Loucy (cell line): ENCODE measurements around the gene NLRP6.
A peak's percentile ranks its signal among the peaks of the same experiment; 100 is the strongest.

Experiments used
- H2AFZ ChIP-seq: fragments of 200-600 bp; sonication (generic); 2 replicates; pipeline ENCODE4 v1.6.0; 2016; ENCODE audit warnings: antibody characterized with exemption, mild to moderate bottlenecking, low read length, moderate library complexity
- H3F3A ChIP-seq: fragments of 200-600 bp; 2 replicates; pipeline ENCODE4 v1.6.0; 2016; ENCODE audit warnings: antibody characterized with exemption, low read depth, mild to moderate bottlenecking
- H3K27me3 ChIP-seq: fragments of 200-600 bp; sonication (generic); 2 replicates; pipeline ENCODE4 v1.6.1; 2014; ENCODE audit warnings: low read length, mild to moderate bottlenecking; ENCODE audit not compliant: insufficient read depth, poor library complexity, severe bottlenecking
- H3K36me3 ChIP-seq: fragments of 200-600 bp; sonication (generic); 2 replicates; pipeline ENCODE4 v1.6.1; 2016; ENCODE audit warnings: low read length; ENCODE audit not compliant: insufficient read depth
- H3K4me1 ChIP-seq: fragments of 200-600 bp; sonication (generic); 2 replicates; pipeline ENCODE4 v1.5.1; 2014; ENCODE audit warnings: low read length, mild to moderate bottlenecking; ENCODE audit not compliant: insufficient read depth, poor library complexity, severe bottlenecking
- H3K4me2 ChIP-seq: fragments of 200-600 bp; sonication (generic); 2 replicates; pipeline ENCODE4 v1.6.0; 2014; ENCODE audit warnings: antibody characterized with exemption, low read length, low read depth, mild to moderate bottlenecking; ENCODE audit not compliant: poor library complexity, severe bottlenecking
- H3K4me3 ChIP-seq: fragments of 200-600 bp; sonication (generic); 2 replicates; pipeline ENCODE4 v1.5.1; 2014; ENCODE audit warnings: low read length, mild to moderate bottlenecking, mixed read lengths; ENCODE audit not compliant: poor library complexity, severe bottlenecking
- H3K79me2 ChIP-seq: fragments of 200-600 bp; sonication (generic); 2 replicates; pipeline ENCODE4 v1.6.1; 2014; ENCODE audit warnings: low read length; ENCODE audit not compliant: insufficient read depth
- H3K9ac ChIP-seq: fragments of 200-600 bp; sonication (generic); 2 replicates; pipeline ENCODE4 v1.6.0; 2014; ENCODE audit warnings: mild to moderate bottlenecking, low read depth, low read length, moderate library complexity; ENCODE audit not compliant: poor library complexity, severe bottlenecking
- H3K9me2 ChIP-seq: fragments of 200-600 bp; sonication (generic); replicated peaks from 2 replicates; pipeline ENCODE4 v1.6.1; 2016; ENCODE audit warnings: low read depth, low read length, mixed read lengths
- H3K9me3 ChIP-seq: fragments of 200-600 bp; sonication (generic); 2 replicates; pipeline ENCODE4 v1.6.1; 2014; ENCODE audit warnings: mild to moderate bottlenecking, antibody characterized with exemption, low read length, low read depth; ENCODE audit not compliant: insufficient read depth
- H4K20me1 ChIP-seq: fragments of 200-600 bp; sonication (generic); 2 replicates; pipeline ENCODE4 v1.6.0; 2014; ENCODE audit warnings: antibody characterized with exemption, low read length, mild to moderate bottlenecking; ENCODE audit not compliant: insufficient read depth, poor library complexity, severe bottlenecking
- CTCF ChIP-seq: fragments of 200-600 bp; sonication (generic); conservative IDR thresholded peaks from 2 replicates; pipeline ENCODE4 v1.5.1; 2014; ENCODE audit warnings: mild to moderate bottlenecking, antibody characterized with exemption, low read length
- EZH2phosphoT487 ChIP-seq: fragments of 200-600 bp; IDR thresholded peaks from 2 replicates; pipeline ENCODE4 v1.6.1; 2018; ENCODE audit warnings: antibody characterized with exemption, mild to moderate bottlenecking, moderate library complexity, borderline replicate concordance

NLRP6 gene

GRCh38 chr11:241634-242033, 36.6 kb upstream of the NLRP6 start:
- peaks cover 50% of the 10 kb centered on the region for H3K79me2 ChIP-seq

GRCh38 chr11:244376-244775, 33.8 kb upstream of the NLRP6 start:
- H3K9ac ChIP-seq, result no peak overlapping the region
- H3K79me2 ChIP-seq, result peaks cover 24% of the 10 kb centered on the region
- no peak overlapping the region for H2AFZ ChIP-seq
- H4K20me1 ChIP-seq, result peaks cover 2% of the 10 kb centered on the region
- H3K27me3 ChIP-seq, result no peaks in the 10 kb centered on the region
- TF ChIP-seq EZH2phosphoT487 (no peak), CTCF (no peak)
- H3F3A ChIP-seq, result no peaks in the 10 kb centered on the region
- H3K9me3 ChIP-seq, result no peaks in the 10 kb centered on the region
- H3K4me1 ChIP-seq, result peaks cover 5% of the 10 kb centered on the region
- H3K4me2 ChIP-seq, result no peak overlapping the region
- H3K36me3 ChIP-seq, result peaks cover 53% of the 10 kb centered on the region; the same call in 1 of the 2 replicates
- no peaks in the 10 kb centered on the region for H3K9me2 ChIP-seq
- H3K4me3 ChIP-seq, result no peak overlapping the region

More at GRCh38 chr11:241634-242033, 36.6 kb upstream of the NLRP6 start:
- peaks cover under 1% of the 10 kb centered on the region for H3F3A ChIP-seq
- no peaks in the 10 kb centered on the region for H3K27me3 ChIP-seq
- H3K4me1 ChIP-seq, result peaks cover 22% of the 10 kb centered on the region
- H3K4me2 ChIP-seq, result peak overlapping the region; percentile 37
- H4K20me1 ChIP-seq, result peaks cover 20% of the 10 kb centered on the region
- no peaks in the 10 kb centered on the region for H3K9me3 ChIP-seq
- H3K4me3 ChIP-seq, result no peak overlapping the region
- no peak overlapping the region for H2AFZ ChIP-seq
- peaks cover 28% of the 10 kb centered on the region; the same call in 1 of the 2 replicates for H3K36me3 ChIP-seq
- H3K9me2 ChIP-seq, result no peaks in the 10 kb centered on the region
- H3K9ac ChIP-seq, result peak overlapping the region; percentile 45
- no peak for TF ChIP-seq EZH2phosphoT487
- TF ChIP-seq CTCF, result no peak

GRCh38 chr11:249062-249461, 29.1 kb upstream of the NLRP6 start:
- Histone ChIP-seq H3F3A (no peaks in the 10 kb centered on the region), H3K9me3 (no peaks in the 10 kb centered on the region), H3K27me3 (no peaks in the 10 kb centered on the region), H2AFZ (no peak overlapping the region), H3K79me2 (no peaks in the 10 kb centered on the region), H3K9me2 (no peaks in the 10 kb centered on the region), H3K4me2 (no peak overlapping the region), H3K36me3 (peaks cover 70% of the 10 kb centered on the region; the same call in 1 of the 2 replicates), H4K20me1 (no peaks in the 10 kb centered on the region), H3K9ac (no peak overlapping the region), H3K4me1 (peaks cover 3% of the 10 kb centered on the region), H3K4me3 (no peak overlapping the region)
- TF ChIP-seq CTCF (no peak), EZH2phosphoT487 (no peak)
